K562 (cell line): ENCODE data around the gene MPND. TPM values are rescaled to one million over a fixed set of nuclear protein-coding genes. Genes with fewer than 3 reads are reported as not detected.

Experiments
- CBFA2T2 ChIP-seq: fragments of 450-650 bp; conservative IDR thresholded peaks from 2 replicates; pipeline ENCODE4 v1.6.1; 2017; ENCODE audit warnings: mild to moderate bottlenecking
- CCAR2 ChIP-seq: fragments of 200-400 bp; formaldehyde crosslinking; IDR thresholded peaks from 2 replicates; pipeline ENCODE4 v1.6.1; 2017; ENCODE audit warnings: mild to moderate bottlenecking, low read depth, low read length
- CEBPG ChIP-seq, 3 experiments: fragments of 200-800 bp in 1 of 3; sonication (Bioruptor generic) in 1 of 3; sonication (generic) in 1 of 3; formaldehyde crosslinking in 1 of 3; IDR thresholded peaks in 2 of 3; conservative IDR thresholded peaks in 1 of 3; 2 replicates each; pipeline versions ENCODE4 v1.6.1 to v1.8.0; 2016 to 2022; ENCODE audit warnings: missing compliant biosample characterization in 2 of 3, missing genetic modification characterization in 2 of 3, mild to moderate bottlenecking in 1 of 3, missing genetic modification reagents in 1 of 3
- E2F3 ChIP-seq: fragments of 250-450 bp; sonication (Bioruptor Pico); IDR thresholded peaks from 2 replicates; pipeline ENCODE4 v1.4.0; 2020; ENCODE audit warnings: mild to moderate bottlenecking
- EP400 ChIP-seq: fragments of 450-650 bp; IDR thresholded peaks from 2 replicates; pipeline ENCODE4 v1.6.1; 2017; ENCODE audit warnings: antibody characterized with exemption, mild to moderate bottlenecking, moderate library complexity
- GATAD2B ChIP-seq: fragments of 450-650 bp; IDR thresholded peaks from 2 replicates; pipeline ENCODE4 v1.6.1; 2017; ENCODE audit warnings: mild to moderate bottlenecking, borderline replicate concordance
- KDM4B ChIP-seq, 2 experiments: fragments of 450-650 bp in 1 of 2; sonication (generic) in 1 of 2; IDR thresholded peaks; 2 replicates each; pipeline ENCODE4 v1.6.1; 2016 to 2017; ENCODE audit warnings: borderline replicate concordance in 2 of 2, antibody characterized with exemption in 1 of 2, low read depth in 1 of 2, mild to moderate bottlenecking in 1 of 2
- LCOR ChIP-seq: sonication (generic); formaldehyde crosslinking; IDR thresholded peaks from 2 replicates; pipeline ENCODE4 v1.8.0; 2022; ENCODE audit warnings: mild to moderate bottlenecking, missing genetic modification reagents
- MEF2D ChIP-seq: conservative IDR thresholded peaks from 2 replicates; pipeline ENCODE4 v1.6.1; 2016; ENCODE audit warnings: low read depth, missing genetic modification characterization, missing compliant biosample characterization
- MTF1 ChIP-seq: fragments of 250-450 bp; sonication (Bioruptor Pico); IDR thresholded peaks from 2 replicates; pipeline ENCODE4 v1.9.0; 2021; ENCODE audit warnings: moderate library complexity, mild to moderate bottlenecking, inconsistent platforms, borderline replicate concordance
- MYNN ChIP-seq, 2 experiments: sonication (generic); formaldehyde crosslinking in 1 of 2; IDR thresholded peaks; 2 replicates each; pipeline versions ENCODE4 v1.5.0 to v1.6.1; 2016 to 2020; ENCODE audit warnings: antibody characterized with exemption in 1 of 2, missing genetic modification reagents in 1 of 2
- POLR2H ChIP-seq: IDR thresholded peaks from 2 replicates; pipeline ENCODE4 v1.6.1; 2016; ENCODE audit warnings: missing genetic modification characterization, low read depth, mild to moderate bottlenecking, control low read depth, missing compliant biosample characterization, moderate library complexity
- SIX5 ChIP-seq, 2 experiments: IDR thresholded peaks; 2 replicates each; pipeline ENCODE4 v1.6.1; 2011; ENCODE audit warnings: low read length in 2 of 2, borderline replicate concordance in 1 of 2, low read depth in 1 of 2, mild to moderate bottlenecking in 1 of 2, moderate library complexity in 1 of 2; ENCODE audit not compliant: insufficient read depth in 1 of 2
- TCF7 ChIP-seq: sonication (generic); IDR thresholded peaks from 2 replicates; pipeline ENCODE4 v1.6.1; 2016; ENCODE audit warnings: antibody characterized with exemption, borderline replicate concordance
- TGIF2 ChIP-seq: sonication (generic); formaldehyde crosslinking; IDR thresholded peaks from 2 replicates; pipeline ENCODE4 v1.8.1; 2022; ENCODE audit warnings: mild to moderate bottlenecking, missing genetic modification reagents, moderate library complexity
- ZNF124 ChIP-seq: sonication (generic); formaldehyde crosslinking; IDR thresholded peaks from 2 replicates; pipeline ENCODE4 v1.8.1; 2022; ENCODE audit warnings: missing genetic modification reagents
- ZNF165 ChIP-seq: fragments of 250-450 bp; sonication (Bioruptor Pico); IDR thresholded peaks from 2 replicates; pipeline ENCODE4 v1.4.0; 2020; ENCODE audit warnings: borderline replicate concordance
- ZNF431 ChIP-seq: sonication (generic); formaldehyde crosslinking; IDR thresholded peaks from 2 replicates; pipeline ENCODE4 v1.8.0; 2022; ENCODE audit warnings: mild to moderate bottlenecking, missing genetic modification reagents
- polyA plus RNA-seq, 8 experiments: library from polyadenylated mRNA; depleted of rRNA in 4 of 8; stranded (reverse) in 5 of 8; unstranded in 3 of 8; fragments of >200 nt; fragmentation: Nextera tagmentation in 2 of 8; fragmentation: Illumina TruSeq in 1 of 8; extraction: Ambion mirVana in 2 of 8; extraction: Trizol in 1 of 8; gene quantifications; 2 replicates each; pipeline versions ENCODE4 v1.2.1 to v1.2.3, GENCODE V29; 2011 to 2014; ENCODE audit warnings: inconsistent platforms in 1 of 8, missing spikeins in 1 of 8
- total RNA-seq, 7 experiments: library from RNA; depleted of rRNA in 6 of 7; stranded (reverse); fragments of >200 nt in 6 of 7; fragmentation: Illumina TruSeq in 2 of 7; extraction: Trizol in 2 of 7; gene quantifications; 2 replicates each; pipeline versions ENCODE4 v1.2.1 to v1.2.3, GENCODE V29; 2011 to 2021; ENCODE audit warnings: low replicate concordance in 1 of 7
- TF ChIP-seq, protein P1 (sequence below): fragments of 250-450 bp; sonication (Bioruptor Pico); IDR thresholded peaks from 2 replicates; pipeline ENCODE4 v1.4.0; 2020; ENCODE audit warnings: mild to moderate bottlenecking
- TF ChIP-seq, protein P2 (sequence below): fragments of 450-650 bp; IDR thresholded peaks from 2 replicates; pipeline ENCODE4 v1.7.0; 2016; ENCODE audit warnings: borderline replicate concordance

MPND gene
- total and polyA plus RNA-seq, 9 of the 15 experiments (the other 6 are each of a cell fraction or from before 2014, with no cell fraction given), result 0.25 to 14.0 (median 3.9) TPM

DNA sequence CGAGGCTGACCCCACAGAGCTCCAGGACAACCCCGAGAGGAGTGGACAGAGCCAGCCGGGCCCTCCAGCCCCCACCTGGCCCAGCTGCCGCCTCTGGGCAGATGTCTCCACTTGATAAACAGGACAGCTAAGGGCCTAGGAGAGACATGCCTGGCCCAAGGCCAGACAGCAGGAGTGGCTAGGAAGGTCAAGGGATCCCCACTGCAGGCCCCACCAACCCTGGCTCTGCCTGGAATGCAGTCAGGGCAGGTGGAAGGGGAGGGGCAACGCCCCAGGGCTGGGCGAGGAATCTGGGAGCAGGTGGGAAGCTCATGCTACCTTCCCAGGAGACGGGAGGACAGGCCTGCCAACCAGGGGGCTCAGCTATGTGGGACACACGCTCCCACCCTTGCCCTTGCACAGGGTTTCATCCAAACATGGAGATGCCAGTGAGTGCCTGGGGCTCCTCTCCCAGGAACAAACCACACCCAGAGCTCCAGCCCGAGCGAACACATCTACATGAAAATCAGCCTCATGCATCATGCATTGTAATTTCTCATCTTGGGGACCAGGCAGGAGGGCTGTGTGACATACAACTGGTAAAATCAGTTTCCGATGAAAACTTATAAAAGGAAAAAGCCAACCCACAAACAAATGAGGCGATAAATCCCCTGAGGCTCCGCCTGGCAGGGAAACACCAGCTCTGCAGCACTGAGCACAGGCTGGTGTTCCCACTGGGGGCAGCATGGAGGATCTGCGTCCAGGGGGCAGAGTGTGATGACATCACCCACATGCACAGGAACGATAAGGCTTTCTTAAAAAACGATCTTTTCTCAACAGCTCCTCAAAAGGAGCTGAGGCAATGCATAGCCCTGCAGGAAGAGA, 32.0 kb downstream of the MPND start (continued):
- TF ChIP-seq CBFA2T2 (peak; percentile 89), CEBPG (CRISPR knock-in tag; IDR thresholded peaks at IDR 0.05) (peak; percentile 94), CEBPG (tag; conservative IDR thresholded peaks at IDR 0.05 in 1 of 2, IDR thresholded peaks at IDR 0.05 in 1 of 2) (peak; percentile 77 to 84), E2F3 (CRISPR knock-in tag) (no peak), ZNF431 (CRISPR knock-in tag) (0 out of 2 replicates have a peak, but pooled peaks have one; percentile 63), EP400 (peak; percentile 77), ZNF165 (CRISPR knock-in tag) (no peak), SIX5 (IDR thresholded peaks at IDR 0.05; ENCODE audit: borderline replicate concordance in 1 of 2, insufficient read depth in 1 of 2, low read depth in 1 of 2, low read length in 2 of 2) (no peak), TGIF2 (CRISPR knock-in tag) (no peak), POLR2H (tag) (no peak), GATAD2B (peak; percentile 24; the same call in 1 of the 2 replicates), LCOR (peak; percentile 77; the same call in 1 of the 2 replicates), MEF2D (tag) (no peak), KDM4B (IDR thresholded peaks at IDR 0.05; ENCODE audit: borderline replicate concordance in 2 of 2, low read depth in 1 of 2) (no peak), ZNF124 (CRISPR knock-in tag) (peak; percentile 64; the same call in 1 of the 2 replicates), CCAR2 (no peak), MYNN (IDR thresholded peaks at IDR 0.05) (peak; percentile 94), MYNN (CRISPR knock-in tag; IDR thresholded peaks at IDR 0.05) (no peak), MTF1 (no peak), TCF7 (no peak)
- TF ChIP-seq, protein P1, sequence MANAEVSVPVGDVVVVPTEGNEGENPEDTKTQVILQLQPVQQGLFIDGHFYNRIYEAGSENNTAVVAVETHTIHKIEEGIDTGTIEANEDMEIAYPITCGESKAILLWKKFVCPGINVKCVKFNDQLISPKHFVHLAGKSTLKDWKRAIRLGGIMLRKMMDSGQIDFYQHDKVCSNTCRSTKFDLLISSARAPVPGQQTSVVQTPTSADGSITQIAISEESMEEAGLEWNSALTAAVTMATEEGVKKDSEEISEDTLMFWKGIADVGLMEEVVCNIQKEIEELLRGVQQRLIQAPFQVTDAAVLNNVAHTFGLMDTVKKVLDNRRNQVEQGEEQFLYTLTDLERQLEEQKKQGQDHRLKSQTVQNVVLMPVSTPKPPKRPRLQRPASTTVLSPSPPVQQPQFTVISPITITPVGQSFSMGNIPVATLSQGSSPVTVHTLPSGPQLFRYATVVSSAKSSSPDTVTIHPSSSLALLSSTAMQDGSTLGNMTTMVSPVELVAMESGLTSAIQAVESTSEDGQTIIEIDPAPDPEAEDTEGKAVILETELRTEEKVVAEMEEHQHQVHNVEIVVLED (CRISPR knock-in tag), result no peak
- TF ChIP-seq, protein P2, sequence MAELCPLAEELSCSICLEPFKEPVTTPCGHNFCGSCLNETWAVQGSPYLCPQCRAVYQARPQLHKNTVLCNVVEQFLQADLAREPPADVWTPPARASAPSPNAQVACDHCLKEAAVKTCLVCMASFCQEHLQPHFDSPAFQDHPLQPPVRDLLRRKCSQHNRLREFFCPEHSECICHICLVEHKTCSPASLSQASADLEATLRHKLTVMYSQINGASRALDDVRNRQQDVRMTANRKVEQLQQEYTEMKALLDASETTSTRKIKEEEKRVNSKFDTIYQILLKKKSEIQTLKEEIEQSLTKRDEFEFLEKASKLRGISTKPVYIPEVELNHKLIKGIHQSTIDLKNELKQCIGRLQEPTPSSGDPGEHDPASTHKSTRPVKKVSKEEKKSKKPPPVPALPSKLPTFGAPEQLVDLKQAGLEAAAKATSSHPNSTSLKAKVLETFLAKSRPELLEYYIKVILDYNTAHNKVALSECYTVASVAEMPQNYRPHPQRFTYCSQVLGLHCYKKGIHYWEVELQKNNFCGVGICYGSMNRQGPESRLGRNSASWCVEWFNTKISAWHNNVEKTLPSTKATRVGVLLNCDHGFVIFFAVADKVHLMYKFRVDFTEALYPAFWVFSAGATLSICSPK, result no peak
